WI38 (cell line): ENCODE data around the gene UBL3.

ENCODE experiments used
- H3K4me3 ChIP-seq: 2 replicates; pipeline ENCODE4 v1.5.1; 2011; ENCODE audit warnings: low read depth, mild to moderate bottlenecking, control low read depth, low read length
- TF ChIP-seq, protein P1 (sequence below): IDR thresholded peaks from 2 replicates; pipeline ENCODE4 v1.5.1; 2012; ENCODE audit warnings: low read depth, mild to moderate bottlenecking, control low read depth, low read length

The UBL3 gene

DNA sequence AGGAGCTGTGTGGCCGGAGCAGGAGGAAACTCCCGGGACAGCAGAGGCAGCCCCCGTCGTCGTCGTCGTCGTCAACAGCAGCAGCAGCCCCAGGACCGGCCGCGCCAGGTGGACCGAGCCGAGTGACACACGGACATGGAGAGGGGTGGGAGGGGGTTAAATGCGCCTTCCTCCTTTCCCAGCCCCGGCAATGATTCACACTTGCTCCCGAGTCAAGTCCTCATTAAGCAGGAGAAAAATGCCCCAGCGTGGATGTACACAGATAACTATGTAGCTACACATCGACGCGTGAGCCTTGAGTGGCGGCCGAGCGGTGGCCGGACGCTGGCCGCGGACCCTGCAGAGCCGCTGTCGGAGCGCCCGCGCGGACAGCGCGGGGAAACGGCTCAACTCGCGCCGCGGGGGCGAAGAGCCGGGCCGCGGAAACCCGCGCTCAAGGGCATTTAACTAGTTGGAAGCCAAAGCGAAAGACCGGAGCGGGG lies 645 bp downstream of the UBL3 start:
- H3K4me3 ChIP-seq: peak overlapping the region; percentile 96
- TF ChIP-seq, protein P1, sequence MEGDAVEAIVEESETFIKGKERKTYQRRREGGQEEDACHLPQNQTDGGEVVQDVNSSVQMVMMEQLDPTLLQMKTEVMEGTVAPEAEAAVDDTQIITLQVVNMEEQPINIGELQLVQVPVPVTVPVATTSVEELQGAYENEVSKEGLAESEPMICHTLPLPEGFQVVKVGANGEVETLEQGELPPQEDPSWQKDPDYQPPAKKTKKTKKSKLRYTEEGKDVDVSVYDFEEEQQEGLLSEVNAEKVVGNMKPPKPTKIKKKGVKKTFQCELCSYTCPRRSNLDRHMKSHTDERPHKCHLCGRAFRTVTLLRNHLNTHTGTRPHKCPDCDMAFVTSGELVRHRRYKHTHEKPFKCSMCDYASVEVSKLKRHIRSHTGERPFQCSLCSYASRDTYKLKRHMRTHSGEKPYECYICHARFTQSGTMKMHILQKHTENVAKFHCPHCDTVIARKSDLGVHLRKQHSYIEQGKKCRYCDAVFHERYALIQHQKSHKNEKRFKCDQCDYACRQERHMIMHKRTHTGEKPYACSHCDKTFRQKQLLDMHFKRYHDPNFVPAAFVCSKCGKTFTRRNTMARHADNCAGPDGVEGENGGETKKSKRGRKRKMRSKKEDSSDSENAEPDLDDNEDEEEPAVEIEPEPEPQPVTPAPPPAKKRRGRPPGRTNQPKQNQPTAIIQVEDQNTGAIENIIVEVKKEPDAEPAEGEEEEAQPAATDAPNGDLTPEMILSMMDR: no peak

DNA sequence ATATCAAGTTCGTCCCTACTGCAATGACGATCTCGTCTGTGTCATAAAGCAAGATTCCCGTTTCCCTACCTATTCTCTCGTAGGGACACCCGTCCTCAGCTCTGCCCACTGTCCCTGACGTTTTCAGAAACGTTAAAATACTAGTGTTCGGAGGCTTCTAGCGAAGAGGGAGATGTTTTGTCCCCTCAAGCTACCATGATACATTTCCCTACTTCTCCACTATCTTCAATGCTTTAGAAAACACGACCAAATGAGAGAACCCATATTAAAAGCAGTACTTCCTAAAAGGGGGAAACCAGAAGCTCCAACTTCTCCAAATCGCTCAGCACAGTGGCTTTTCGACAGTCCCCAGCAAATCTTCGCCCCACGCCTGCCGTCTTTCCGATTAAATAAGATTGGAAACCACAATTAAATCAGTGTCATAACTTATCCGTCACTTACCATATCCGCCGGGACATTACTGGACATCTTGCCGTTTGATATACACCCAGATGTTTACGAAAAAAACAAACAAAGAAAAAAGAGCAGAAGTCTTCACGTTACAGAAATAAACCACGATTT lies 1.3 kb downstream of the UBL3 start:
- TF ChIP-seq, protein P1: no peak
- H3K4me3 ChIP-seq: peak overlapping the region; percentile 96

DNA sequence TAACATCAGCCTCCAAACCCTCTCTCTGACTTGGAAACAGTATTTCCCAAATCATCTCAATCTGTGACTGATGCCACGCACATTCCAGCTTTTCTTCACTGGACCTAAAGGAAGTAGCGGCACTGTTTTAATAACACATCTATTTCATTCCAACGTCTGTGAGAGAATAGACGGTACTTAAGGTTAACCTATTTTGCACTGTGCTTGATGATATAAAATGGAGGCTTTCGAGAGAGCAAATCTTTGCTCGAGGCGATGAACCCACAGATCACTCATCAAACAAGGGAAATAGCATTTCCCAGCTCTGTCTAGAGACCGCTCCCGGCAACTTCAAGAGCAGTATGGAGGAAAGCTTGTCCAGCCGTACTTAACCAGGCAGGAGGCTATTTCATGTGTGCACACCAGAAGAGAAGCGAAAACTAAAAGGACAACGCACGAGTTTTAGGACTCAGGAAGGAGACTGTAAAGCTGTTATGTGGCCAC lies 2.9 kb downstream of the UBL3 start:
- TF ChIP-seq, protein P1: no peak
- peak overlapping the region; percentile 96 for H3K4me3 ChIP-seq

DNA sequence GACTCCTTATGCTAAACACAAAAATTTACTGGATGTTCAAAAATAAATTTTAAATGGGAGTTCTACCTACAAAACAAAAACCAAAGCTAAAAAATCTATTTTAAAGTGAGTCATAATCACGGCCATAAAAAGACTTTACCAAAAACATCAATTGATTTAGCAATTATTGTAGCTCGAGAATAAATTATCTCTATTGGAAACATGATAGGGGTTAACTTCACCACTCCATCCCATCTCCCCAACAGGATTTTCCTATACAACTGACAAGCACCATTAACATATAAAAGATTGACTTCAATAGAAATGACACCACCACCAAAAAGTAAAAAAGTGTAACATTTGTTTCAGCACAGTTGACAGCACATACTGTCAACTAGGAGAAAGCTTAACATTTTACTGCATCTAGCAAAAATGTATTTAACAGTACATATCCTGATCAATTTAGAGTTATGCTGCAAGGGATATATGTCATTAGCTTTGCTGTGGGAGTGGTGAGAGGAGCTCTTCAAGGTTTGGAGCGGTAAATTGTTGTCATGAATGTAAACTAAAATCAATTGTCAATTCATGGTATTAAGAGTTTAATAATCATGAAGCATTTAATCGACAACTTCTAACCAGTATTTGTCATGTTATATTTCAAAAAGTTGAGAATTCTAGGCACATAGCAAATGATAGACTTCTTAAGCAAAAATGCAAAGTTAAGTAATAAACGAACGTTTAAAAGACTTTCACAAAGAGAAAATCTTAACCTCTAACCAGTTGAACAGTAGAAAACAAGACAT lies 3.8 kb downstream of the UBL3 start:
- TF ChIP-seq, protein P1: no peak
- H3K4me3 ChIP-seq: peak overlapping the region; percentile 96

DNA sequence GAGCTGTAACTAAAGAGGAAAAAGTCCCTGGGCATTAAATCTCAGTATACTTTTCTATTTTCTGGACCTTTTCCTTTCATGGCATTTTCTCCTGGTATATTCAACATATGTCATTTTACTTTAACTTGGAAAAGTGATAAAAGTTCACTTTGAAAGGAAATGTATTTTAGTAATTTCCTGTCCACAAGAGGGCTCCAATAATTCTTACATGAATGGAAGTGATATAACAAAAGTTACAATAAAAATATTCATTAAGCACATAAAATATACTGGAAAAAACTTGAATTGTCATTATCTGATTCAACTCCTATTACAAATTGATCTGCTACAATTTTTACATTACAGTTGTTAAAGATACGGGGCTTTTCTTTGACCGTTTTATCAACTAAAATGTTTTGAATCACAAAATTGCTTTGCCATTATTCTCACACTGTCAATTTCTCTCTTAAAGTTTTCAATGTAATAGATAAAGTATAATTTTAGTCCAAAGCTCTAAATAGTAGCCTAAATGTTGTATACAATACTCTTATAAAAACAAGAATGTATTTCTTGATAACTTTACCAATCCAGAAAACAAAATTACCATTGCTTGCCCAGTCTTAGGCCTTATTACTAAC lies 4.9 kb downstream of the UBL3 start:
- TF ChIP-seq, protein P1: no peak
- 0 out of 2 replicates have a peak overlapping the region, but pooled peaks have one; percentile 96 for H3K4me3 ChIP-seq

DNA sequence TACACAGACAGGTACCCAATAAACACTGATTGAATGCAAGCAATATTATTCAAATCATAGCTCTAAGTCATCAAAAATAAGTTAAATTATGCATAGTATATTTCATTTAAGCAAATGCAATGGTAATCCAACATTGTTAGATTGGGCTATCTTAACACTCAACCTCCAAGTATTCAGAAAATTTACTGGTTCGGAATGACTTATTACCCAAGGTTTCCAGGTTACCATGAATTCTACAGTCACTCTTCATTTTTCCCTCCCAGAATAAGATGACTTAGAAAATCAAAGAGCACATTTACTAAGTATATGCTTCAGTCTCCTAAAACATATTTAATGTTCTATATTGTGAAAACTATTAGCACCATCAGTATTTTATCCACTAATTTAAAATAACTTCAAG lies 6.0 kb downstream of the UBL3 start:
- TF ChIP-seq, protein P1: no peak

DNA sequence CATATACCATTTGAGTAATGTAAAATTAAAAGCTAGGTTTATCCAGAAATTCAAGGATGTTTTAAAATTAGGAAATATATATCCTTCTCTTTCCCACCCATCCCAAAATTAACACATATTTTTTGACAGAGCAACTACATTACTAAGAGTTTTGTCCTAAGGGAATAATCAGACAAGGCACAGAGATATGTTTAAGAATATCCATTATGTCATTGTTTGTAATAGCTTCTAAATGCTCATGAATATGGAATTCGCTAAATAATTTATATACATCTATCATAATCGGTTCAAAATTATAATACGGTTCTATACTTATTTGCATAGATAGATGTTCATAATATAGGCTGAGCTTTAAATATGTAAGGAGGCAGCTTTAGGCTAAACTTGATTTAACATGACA lies 9.8 kb downstream of the UBL3 start:
- TF ChIP-seq, protein P1: no peak
- H3K4me3 ChIP-seq: no peak overlapping the region

More for the DNA sequence above, 6.0 kb downstream of the UBL3 start:
- no peak overlapping the region for H3K4me3 ChIP-seq
